Measurements from ENCODE around the gene CYP46A1.
"Not testable (repeated sequence)": the region's sequence is repeated elsewhere in the genome, so short reads cannot be mapped to it uniquely, and the experiment has no call there.

Gene CYP46A1

DNA sequence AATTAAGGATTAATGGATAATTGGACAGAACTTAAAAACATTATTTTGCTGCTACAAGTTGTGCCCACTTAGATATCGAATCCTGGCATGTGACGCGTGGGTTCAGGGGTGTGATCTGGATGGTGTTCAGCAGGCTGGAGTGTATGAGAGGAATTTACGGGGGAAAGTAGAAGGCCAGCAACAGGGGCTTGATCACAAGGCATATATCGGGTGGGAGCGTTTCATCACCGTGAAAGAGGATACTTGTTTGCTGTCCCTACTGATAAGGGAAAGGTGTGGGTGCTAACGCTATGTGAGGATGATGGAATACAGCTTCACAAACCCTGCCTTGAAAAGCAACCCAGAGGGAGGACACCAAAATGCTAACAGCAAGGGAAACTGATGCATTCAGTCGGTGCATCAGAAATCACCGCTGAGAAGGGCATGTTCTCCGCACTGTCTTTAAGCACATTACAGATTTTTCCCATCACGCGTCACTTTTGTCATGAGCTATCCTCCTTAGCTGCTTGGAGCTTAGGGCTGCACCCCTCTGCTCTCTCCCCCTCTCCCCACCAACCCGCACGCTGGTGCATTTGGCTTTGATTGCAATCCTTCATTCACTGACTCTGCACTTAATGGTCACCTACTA lies 25.8 kb upstream of the CYP46A1 start:
- no peak for DNase-seq

- no peak for DNase-seq
Measured at GRCh38 chr14:99659333-99659741, 24.8 kb upstream of the CYP46A1 start.

DNA sequence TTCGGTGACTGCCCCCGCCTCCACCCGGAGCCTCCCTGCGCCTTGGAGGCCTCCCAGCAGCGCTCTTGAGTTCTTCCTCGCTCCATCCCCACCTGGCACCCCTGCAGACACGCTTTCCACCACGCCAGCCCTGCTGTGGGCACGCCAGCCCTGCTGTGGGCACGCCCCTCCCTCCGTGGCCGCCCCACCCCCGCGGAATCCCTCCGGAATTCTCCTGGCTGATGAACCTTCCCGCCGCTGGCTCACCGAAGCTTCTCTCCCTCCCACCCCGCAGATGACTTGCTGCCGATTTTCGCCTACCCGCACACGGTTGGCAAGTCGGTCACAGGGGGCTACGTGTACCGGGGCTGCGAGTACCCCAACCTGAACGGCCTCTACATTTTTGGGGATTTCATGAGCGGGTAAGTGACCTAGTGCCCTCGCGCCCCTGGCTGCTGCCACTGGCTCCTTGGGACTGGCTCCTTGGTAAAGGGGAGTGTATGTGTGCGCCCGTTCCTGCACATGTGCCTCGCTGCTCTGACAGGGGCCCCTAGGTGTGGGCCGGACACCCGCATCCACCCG lies 24.0 kb upstream of the CYP46A1 start:
- no peak for DNase-seq

DNA sequence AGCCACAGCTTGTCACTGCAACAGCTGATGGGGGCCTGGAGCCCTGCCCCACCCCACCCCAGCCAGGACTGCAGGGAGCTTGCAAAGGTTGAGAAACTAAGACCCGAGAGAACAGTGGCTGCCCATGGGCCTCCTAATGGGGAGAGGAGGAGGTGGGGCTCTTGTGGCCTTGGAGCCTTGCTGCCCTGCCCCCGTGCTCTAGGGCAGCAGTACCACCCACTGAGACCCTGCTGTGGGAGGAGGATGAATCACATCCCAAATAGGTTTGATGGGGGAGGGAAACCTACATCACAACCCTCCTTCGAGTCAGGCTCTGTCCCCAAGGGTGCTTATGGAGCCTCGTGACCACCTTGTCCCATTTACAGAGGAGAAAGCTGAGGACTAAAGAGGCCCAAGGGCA lies 23.3 kb upstream of the CYP46A1 start:
- DNase-seq, result no peak

- not testable (repeated sequence) for DNase-seq
Measured at GRCh38 chr14:99661206-99661605, 22.9 kb upstream of the CYP46A1 start.

DNA sequence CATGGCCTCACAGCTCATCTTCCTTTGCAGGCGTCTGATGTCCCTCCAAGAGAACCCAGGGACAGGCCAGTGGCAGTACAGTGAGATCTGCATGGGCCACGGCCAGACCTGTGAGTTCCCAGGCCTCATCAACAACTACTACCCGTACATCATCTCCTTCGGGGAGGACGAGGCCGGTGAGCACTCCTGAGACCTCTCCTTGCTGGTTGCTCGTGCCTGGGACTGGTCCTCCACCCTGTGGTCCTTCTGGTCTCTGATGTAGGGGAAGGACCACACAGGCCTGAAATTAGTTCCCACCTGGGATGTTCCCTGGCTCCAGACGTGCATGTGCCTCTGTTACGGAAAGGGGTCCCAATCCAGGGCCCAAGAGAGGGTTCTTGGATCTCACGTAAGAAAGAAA lies 21.3 kb upstream of the CYP46A1 start:
- DNase-seq, result no peak

GRCh38 chr14:99663386-99664057 lies 20.6 kb upstream of the CYP46A1 start:
- DNase-seq, result no peak

DNA sequence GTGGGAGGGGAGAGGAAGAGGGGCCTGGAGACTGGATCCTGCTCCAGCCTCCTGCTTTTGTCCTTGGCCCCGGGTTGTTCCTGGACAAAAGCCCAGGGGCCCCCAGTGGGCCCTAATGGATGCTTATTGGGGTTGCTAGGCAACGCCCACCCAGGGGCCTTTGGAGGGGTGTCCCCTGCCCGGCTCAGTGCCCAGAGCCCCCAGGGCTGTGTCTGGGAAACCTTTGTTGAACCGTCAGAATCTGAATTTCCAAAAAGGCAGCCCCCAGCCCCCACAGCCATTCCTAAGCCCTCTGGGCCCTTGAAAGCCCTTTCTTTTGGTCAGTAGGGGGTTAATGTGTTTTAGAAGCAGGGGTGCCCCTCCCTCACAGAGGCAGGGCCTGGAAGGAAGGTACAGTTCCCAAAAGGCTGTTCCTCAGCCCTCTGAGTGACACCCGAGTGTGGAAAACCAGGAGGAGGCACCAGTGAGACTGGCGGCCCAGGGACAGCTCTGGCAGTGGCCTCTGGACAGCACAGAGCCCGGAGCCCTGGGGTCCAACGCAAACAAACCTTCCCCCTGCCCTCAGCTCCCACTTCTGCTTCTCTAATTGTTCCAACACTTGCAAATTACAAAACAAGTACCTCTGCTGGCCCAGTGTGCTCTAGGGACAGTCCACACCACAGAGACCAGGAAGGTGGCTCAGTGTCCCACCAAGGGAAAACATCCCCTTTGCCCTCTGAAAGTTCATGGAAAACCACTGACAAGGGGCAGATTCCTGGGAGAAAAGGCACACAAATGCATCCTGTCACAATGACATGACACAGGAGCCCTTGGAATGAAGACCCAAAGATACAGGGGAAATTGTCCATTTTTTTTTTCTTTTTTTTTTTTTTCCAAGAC lies 19.8 kb upstream of the CYP46A1 start:
- DNase-seq, result no peak

DNA sequence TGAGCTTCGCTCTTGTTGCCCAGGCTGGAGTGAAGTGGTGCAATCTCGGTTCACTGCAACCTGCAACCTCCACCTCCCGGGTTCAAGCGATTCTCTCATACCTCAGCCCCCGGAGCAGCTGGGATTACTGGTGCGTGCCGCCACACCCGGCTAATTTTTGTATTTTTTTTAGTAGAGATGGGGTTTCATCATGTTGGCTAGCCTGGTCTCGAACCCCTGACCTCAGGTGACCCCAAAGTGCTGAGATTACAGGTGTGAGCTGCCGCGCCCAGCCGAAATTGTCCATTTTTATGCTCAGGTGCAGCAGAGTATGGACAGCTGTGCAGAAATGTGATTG lies 19.2 kb upstream of the CYP46A1 start:
- no peak for DNase-seq

- no peak for DNase-seq
Measured at GRCh38 chr14:99666533-99666932, 17.6 kb upstream of the CYP46A1 start.

DNA sequence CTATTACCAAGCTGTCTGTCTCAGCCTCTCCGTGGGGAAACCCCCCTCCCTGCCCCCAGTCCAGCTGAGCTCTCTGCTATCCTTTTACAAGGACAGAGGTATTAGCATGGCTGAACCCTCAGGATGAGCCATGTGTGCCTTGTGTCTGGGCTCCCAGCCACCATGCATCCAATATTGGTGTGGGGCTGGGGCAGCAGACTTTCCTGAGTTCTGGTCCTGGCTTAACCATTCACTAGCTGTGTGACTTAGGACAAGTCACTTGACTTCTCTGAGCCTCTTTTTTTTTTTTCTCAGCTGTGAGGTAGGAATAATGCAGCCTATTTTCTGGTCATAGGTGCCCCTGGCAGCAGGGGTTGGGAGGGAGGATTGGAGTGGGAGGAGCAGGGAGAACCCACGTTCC lies 17.1 kb upstream of the CYP46A1 start:
- DNase-seq, result no peak

- DNase-seq, result no peak
Measured at GRCh38 chr14:99667821-99668220, 16.3 kb upstream of the CYP46A1 start.

DNA sequence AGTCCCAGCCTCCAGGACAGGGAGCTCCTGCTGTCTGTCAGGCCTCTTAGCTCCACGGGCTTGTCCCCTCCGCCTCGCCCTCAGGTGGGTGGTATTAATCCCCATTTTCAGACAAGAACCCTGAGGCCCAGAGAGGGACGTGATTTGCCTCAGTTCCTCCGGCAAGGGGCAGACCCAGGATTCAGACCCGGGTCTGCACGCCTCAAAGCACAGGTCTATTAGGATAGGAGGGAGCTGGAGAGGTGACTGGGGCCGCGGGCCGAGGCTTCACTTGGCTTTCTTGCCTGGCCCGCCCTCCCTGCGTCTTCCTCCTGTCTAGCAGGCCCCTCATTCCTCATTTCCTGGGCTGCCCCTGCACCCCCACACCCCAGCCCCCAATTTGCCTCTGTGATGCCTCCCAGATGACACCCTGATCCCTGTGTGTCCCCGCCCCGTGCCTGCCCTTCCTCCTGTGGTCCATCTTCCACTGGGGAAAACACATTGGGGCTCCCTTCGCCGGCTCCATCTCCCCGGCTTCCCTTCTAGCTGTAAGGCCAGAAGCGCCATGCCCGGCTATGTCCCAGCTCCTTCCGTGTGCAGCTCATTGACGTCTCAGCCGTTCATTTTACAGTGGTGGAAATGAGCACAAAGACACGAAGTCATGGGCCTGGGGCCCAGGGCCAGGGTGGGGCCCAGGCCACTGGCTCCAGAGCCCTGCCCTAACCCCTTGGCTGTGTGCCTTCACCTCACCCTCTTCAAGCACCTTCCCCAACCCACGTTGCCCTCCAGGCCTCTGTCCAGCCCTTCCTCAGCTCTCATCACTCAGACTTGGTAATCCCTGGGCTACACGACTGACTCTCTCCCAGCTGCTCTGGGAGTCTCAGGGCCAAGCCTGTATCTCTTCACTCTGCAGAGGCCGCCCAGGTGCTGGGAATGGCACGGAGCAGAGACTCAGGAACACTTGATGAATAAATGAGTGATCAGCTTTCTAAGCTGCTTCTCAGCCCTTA lies 15.5 kb upstream of the CYP46A1 start:
- no peak for DNase-seq

DNA sequence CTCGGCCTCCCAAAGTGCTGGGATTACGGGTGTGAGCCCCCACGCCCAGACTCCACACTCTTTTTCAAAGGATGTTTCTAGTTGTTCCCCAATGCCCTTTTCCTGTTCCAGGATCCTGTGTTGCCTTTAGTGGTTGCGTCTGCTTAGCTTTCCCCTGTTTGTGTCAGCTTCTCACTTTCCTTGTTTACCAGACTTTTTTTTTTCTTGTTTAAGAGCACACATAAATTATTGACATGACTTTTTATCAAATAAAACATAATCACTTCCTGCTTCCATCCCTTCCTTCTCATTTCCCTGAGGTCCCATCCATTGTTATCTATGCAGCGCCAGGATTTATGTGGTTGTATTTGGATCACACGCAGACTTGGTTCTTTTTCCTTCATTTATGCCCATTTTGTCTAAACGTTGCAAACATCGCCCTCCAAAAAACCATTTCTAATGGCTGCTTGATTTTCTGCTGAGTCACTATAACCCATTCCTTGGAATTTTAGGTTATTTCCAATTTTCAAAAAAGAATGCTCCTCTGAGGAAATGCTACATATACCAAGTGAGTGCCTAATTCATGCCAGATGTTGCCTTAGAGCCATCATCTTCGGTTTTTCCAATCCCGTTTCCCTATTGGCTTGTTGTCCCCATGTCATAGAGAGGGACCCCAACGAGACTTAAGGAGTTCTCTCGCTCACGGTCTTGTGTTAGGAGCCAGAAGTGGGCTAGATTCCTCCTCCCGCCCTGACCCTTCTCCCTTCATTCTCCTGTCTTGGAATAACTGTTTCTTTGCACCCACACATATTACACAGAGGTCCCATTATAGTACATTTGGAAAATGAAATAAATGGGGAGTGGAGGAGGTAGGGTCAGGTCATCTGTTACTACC lies 13.5 kb upstream of the CYP46A1 start:
- no peak for DNase-seq

- DNase-seq, result no peak
Measured at GRCh38 chr14:99671235-99672224, 12.6 kb upstream of the CYP46A1 start.

DNA sequence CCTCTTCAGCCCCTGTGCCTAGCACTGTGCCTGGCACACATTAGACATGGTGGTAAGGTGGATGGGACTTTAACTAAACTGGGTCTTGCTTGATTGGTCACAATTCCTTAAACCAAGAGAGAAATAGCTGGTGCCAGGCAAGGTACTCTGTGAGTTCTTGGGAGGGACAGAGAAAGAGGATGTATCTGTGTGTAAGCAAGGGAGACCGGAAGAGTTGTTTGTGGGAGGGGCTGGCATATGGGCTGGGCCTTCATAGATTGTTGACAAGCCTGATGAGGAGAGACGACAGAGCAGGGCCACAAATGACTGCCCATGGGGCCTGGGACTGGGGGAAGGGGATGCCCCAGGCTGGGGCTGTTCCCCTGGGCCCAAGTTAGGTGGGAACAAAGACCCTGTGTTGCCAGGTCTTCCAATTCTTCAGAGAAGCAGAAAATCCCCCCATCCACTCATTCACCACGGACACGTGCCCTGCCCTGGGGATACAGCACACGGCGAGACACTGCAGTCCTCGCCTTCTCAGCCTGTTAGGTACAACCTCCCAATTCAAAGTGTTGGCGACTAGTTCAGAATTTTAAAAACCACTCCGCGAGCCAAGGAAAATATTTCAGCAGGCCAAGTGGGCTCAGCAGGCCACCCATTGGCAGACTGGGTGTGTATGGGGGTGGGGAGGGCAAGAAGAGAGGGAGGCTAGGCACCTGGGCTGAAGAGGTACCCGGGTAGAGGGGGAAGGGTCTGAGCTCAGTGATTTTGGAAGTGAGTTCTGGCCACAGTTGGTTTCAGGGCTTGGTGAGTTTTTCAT lies 11.4 kb upstream of the CYP46A1 start:
- DNase-seq, result no peak

- no peak for DNase-seq
Measured at GRCh38 chr14:99673305-99674063, 10.6 kb upstream of the CYP46A1 start.

GRCh38 chr14:99674064-99674650 lies 9.9 kb upstream of the CYP46A1 start:
- no peak for DNase-seq

All from activated CD4-positive, alpha-beta T cell treated with anti-CD3 and anti-CD28 coated beads for 4 hours (primary cell).